OCI-LY7 (cell line): ENCODE results near the gene DNAJC11. TPM values are rescaled to one million over a fixed set of nuclear protein-coding genes. Genes with fewer than 3 reads are reported as not detected.

Experiments used
- BruUV-seq: library from RNA; stranded (reverse); fragments of 400-500 nt; replicated peaks from 2 replicates; lab custom pipeline; 2021; lab: Mats Ljungman, UMichigan
- CTCF ChIA-PET: fragments of 300-600 bp; sonication (Branson Sonifier 250); formaldehyde crosslinking; loops from one replicate; lab custom pipeline; 2022; ENCODE audit warnings: antibody characterized with exemption; ENCODE audit not compliant: unreplicated experiment; lab: Charles Lee
- POLR2A ChIA-PET: fragments of 300-600 bp; sonication (Branson Sonifier 250); formaldehyde crosslinking; loops from one replicate; lab custom pipeline; 2022; ENCODE audit warnings: antibody characterized with exemption; lab: Charles Lee
- DNase-seq: peaks from one replicate; pipeline ENCODE4 v3.0.0-alpha.2; 2015; ENCODE audit warnings: low spot score
- H2AFZ ChIP-seq: fragments of 200-600 bp; sonication (generic), shearing (Covaris generic); 2 replicates; pipeline ENCODE4 v1.6.1; 2014; ENCODE audit warnings: mild to moderate bottlenecking, antibody characterized with exemption, low read length, moderate library complexity
- H3K27ac ChIP-seq: fragments of 200-600 bp; sonication (generic); 2 replicates; pipeline ENCODE4 v1.5.1; 2014; ENCODE audit warnings: mixed run types, low read depth, mild to moderate bottlenecking, moderate library complexity, low read length, inconsistent platforms; ENCODE audit not compliant: poor library complexity, severe bottlenecking
- H3K36me3 ChIP-seq: fragments of 200-600 bp; sonication (generic); 2 replicates; pipeline ENCODE4 v1.6.1; 2014; ENCODE audit warnings: mild to moderate bottlenecking, antibody characterized with exemption, low read length, moderate library complexity, mixed read lengths; ENCODE audit not compliant: insufficient read depth
- H3K4me1 ChIP-seq: fragments of 200-600 bp; sonication (generic); 2 replicates; pipeline ENCODE4 v1.5.1; 2014; ENCODE audit warnings: mild to moderate bottlenecking, low read length; ENCODE audit not compliant: insufficient read depth, poor library complexity, severe bottlenecking
- H3K4me2 ChIP-seq: fragments of 200-600 bp; sonication (generic); 2 replicates; pipeline ENCODE4 v1.6.1; 2014; ENCODE audit warnings: mild to moderate bottlenecking, low read length
- H3K4me3 ChIP-seq: fragments of 200-600 bp; sonication (generic); 2 replicates; pipeline ENCODE4 v1.5.1; 2014; ENCODE audit warnings: mild to moderate bottlenecking, low read depth, low read length; ENCODE audit not compliant: poor library complexity, severe bottlenecking
- H3K79me2 ChIP-seq: fragments of 200-600 bp; sonication (generic); 2 replicates; pipeline ENCODE4 v1.6.1; 2016; ENCODE audit warnings: low read depth, mild to moderate bottlenecking, low read length, moderate library complexity, mixed read lengths; ENCODE audit not compliant: insufficient read depth
- H3K9me2 ChIP-seq: fragments of 200-600 bp; sonication (generic); 2 replicates; pipeline ENCODE4 v1.6.1; 2016; ENCODE audit warnings: mild to moderate bottlenecking, low read length, mixed read lengths; ENCODE audit not compliant: insufficient read depth
- H3K9me3 ChIP-seq: fragments of 200-600 bp; sonication (generic); 2 replicates; pipeline ENCODE4 v1.6.1; 2014; ENCODE audit warnings: mild to moderate bottlenecking, mixed run types, low read length, mixed read lengths
- H4K20me1 ChIP-seq: fragments of 200-600 bp; sonication (generic); 2 replicates; pipeline ENCODE4 v1.6.1; 2014; ENCODE audit warnings: mild to moderate bottlenecking, antibody characterized with exemption, low read length, moderate library complexity, mixed read lengths; ENCODE audit not compliant: insufficient read depth
- EZH2phosphoT487 ChIP-seq: fragments of 200-600 bp; sonication (generic); IDR thresholded peaks from 2 replicates; pipeline ENCODE4 v1.6.1; 2018; ENCODE audit warnings: low read depth, borderline replicate concordance, mild to moderate bottlenecking, mixed run types, antibody characterized with exemption, low read length, moderate library complexity, mixed read lengths
- intact Hi-C: fragments of 100-400 bp; cut with micrococcal nuclease; formaldehyde crosslinking; loops from one replicate; pipeline ENCODE4 v1.10.0; 2022; ENCODE audit not compliant: unreplicated experiment
- total RNA-seq, 2 experiments: library from RNA; depleted of rRNA in 1 of 2; stranded (reverse); fragments of >200 nt in 1 of 2; shearing (Covaris generic) in 1 of 2; gene quantifications; 2 replicates each; pipeline ENCODE4 v1.2.3, GENCODE V29; 2014 to 2022
- TF ChIP-seq, protein P1 (sequence below): fragments of 200-600 bp; sonication (generic); conservative IDR thresholded peaks from 2 replicates; pipeline ENCODE4 v1.5.1; 2014; ENCODE audit warnings: mild to moderate bottlenecking, antibody characterized with exemption, low read length, moderate library complexity, mixed read lengths

DNAJC11 gene
- total RNA-seq, 2 experiments from 2014 or later: 31.0 to 65.6 TPM

DNA sequence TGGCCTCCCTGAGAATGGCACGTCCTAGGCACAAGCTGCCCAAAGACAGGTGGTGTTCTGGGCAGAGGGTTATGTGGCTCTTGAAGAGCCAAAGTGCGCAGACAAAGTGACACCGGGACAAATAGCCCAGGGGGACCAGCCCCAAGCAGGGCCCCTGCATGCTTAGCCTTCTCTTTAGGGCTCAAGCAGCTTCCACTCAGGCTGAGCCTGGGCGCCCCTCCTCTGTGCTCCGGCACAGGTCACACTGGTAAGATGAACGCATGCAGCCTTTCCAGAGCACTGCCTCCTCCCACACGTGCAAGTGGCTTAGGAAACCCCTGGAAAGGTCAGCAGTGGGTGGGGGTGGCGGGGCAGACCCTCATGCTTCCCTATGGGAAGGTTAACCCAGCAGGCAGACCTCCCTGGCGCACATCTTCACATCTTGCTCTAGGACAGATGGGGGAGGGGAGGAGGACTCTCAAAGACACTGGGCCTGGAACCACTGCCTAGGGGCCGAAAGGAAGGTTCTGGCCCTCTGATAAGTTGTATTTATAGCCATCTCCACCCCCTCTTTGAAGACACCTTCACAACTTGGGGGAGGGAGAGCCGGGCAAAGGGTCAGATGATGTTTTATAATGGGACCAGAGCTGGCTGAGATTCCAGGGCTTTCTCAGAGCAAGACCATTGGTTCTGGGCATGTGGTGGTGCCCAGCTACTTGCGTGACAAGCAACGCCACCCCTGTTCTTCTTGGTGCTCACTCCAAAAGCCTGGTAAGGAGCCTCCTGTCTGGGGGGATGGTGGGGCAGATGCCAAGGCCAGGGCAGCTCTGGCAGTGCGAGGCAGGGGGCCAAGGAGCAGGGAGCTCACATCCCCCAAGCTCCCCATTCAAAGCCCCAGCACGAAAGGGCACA is 104.5 kb downstream of the DNAJC11 start:
- TF ChIP-seq, protein P1, sequence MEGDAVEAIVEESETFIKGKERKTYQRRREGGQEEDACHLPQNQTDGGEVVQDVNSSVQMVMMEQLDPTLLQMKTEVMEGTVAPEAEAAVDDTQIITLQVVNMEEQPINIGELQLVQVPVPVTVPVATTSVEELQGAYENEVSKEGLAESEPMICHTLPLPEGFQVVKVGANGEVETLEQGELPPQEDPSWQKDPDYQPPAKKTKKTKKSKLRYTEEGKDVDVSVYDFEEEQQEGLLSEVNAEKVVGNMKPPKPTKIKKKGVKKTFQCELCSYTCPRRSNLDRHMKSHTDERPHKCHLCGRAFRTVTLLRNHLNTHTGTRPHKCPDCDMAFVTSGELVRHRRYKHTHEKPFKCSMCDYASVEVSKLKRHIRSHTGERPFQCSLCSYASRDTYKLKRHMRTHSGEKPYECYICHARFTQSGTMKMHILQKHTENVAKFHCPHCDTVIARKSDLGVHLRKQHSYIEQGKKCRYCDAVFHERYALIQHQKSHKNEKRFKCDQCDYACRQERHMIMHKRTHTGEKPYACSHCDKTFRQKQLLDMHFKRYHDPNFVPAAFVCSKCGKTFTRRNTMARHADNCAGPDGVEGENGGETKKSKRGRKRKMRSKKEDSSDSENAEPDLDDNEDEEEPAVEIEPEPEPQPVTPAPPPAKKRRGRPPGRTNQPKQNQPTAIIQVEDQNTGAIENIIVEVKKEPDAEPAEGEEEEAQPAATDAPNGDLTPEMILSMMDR: no peak
- TF ChIP-seq EZH2phosphoT487: no peak
- no peak overlapping the region for H2AFZ ChIP-seq
- H3K4me3 ChIP-seq: no peak overlapping the region
- intact Hi-C loops: no loop called here
- BruUV-seq: no TSS peak
- H3K27ac ChIP-seq: no peak overlapping the region
- ChIA-PET CTCF (no interaction called here), POLR2A (no interaction called here)
- peaks cover 28% of the 10 kb centered on the region for H3K4me1 ChIP-seq
- H3K9me3 ChIP-seq: no peaks in the 10 kb centered on the region
- H3K9me2 ChIP-seq: no peaks in the 10 kb centered on the region
- no peak for DNase-seq
- H4K20me1 ChIP-seq: no peaks in the 10 kb centered on the region
- no peaks in the 10 kb centered on the region for H3K79me2 ChIP-seq
- H3K36me3 ChIP-seq: peaks cover 36% of the 10 kb centered on the region; the same call in 1 of the 2 replicates
- no peak overlapping the region for H3K4me2 ChIP-seq

DNA sequence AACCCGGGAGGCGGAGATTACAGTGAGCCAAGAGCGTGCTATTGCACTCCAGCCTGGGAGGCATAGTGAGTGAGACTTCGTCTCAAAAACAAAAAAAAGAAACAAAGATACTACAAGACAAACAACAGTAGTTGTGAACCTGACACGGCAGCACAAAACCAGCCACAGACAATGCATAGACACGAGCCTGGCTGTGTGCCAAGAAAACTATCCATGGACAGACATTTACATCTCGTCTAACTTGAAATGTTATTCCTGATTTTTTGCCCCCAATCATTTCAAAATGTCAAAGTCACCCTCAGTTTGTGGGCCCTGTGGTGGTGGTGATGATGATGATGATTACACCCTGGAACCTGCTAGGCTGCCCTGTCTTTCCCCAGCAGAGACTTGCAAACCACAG is 105.3 kb downstream of the DNAJC11 start:
- CTCF ChIA-PET: no interaction called here
- Histone ChIP-seq H3K36me3 (peaks cover 36% of the 10 kb centered on the region; the same call in 1 of the 2 replicates), H4K20me1 (no peaks in the 10 kb centered on the region)

More for the DNA sequence above, 105.3 kb downstream of the DNAJC11 start:
- Histone ChIP-seq H3K4me2 (no peak overlapping the region), H3K9me3 (no peaks in the 10 kb centered on the region), H3K9me2 (no peaks in the 10 kb centered on the region), H2AFZ (no peak overlapping the region), H3K27ac (no peak overlapping the region), H3K79me2 (no peaks in the 10 kb centered on the region), H3K4me1 (peaks cover 22% of the 10 kb centered on the region), H3K4me3 (no peak overlapping the region)
- no peak for DNase-seq
- intact Hi-C loops: no loop called here
- TF ChIP-seq, protein P1: no peak
- TF ChIP-seq EZH2phosphoT487: no peak
- BruUV-seq: no TSS peak
- POLR2A ChIA-PET: no interaction called here
